GM18858 (cell line): ENCODE results near the gene ST6GALNAC2.
"Not testable (repeated sequence)": the region's sequence is repeated elsewhere in the genome, so short reads cannot be mapped to it uniquely, and the experiment has no call there.

ENCODE experiments used
- ATAC-seq: cut with Tn5 transposase; IDR thresholded peaks from one replicate; pipeline ENCODE4 v1.9.1; 2021; ENCODE audit not compliant: unreplicated experiment

The ST6GALNAC2 gene

GRCh38 chr17:76529224-76530094, 56.2 kb downstream of the ST6GALNAC2 start:
- ATAC-seq, result no peak

DNA sequence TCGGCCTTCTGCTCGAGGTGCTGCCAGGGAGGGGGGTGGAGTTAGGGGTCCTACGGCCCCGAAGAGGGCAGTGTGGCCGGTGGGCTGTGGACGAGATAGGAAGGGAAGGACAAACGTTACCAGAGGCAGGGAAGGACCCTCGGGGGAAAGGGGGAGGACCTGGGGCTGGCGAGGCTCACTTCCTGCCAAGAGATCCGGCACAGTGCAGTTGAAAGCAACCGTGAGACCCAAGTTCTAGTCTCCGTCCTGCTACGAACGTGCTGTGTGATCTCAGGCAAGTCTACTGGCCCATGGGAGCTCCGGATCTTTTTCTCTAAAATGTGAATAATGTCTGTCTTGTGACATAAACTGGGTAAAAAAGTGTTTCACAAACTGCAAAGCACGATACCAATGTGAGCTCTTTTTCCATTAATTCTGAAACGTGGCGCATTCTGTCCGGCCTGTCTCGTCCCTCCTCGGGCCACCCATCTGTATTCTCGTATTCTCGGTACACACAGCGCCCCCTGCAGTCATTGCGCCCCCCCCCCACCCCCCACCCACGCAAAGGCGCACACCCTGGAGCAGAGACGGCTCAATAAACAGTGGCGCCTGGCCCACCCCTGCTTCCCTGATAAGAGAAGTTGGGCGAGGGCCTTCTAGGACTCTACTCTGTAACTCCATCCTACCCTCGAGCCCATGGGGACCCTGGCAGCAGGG, 57.0 kb downstream of the ST6GALNAC2 start:
- ATAC-seq, result no peak

GRCh38 chr17:76528156-76528527, 57.5 kb downstream of the ST6GALNAC2 start:
- ATAC-seq, result no peak

GRCh38 chr17:76527430-76528111, 58.1 kb downstream of the ST6GALNAC2 start:
- ATAC-seq, result no peak

DNA sequence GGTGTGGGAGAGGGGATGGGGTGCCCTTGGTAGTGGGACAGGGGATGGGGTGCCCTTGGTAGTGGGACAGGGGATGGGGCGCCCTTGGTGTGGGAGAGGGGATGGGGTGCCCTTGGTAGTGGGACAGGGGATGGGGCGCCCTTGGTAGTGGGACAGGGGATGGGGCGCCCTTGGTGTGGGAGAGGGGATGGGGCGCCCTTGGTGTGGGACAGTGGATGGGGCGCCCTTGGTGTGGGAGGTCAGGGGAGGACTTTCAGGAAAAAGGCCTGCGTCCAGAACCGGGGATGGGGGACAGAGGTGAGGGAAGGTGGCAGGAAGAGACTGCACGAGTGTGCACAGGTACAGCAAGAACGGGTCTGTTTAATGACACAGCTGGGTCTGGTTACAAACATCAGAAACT, 58.6 kb downstream of the ST6GALNAC2 start:
- not testable (repeated sequence) for ATAC-seq

- ATAC-seq, result not testable (repeated sequence)
These were observed 60.2 kb downstream of the ST6GALNAC2 start for GRCh38 chr17:76525513-76525833.

- no peak for ATAC-seq
These were observed 60.8 kb downstream of the ST6GALNAC2 start for GRCh38 chr17:76524598-76525512.

- ATAC-seq, result no peak
These were observed 62.3 kb downstream of the ST6GALNAC2 start for GRCh38 chr17:76523084-76524037.

GRCh38 chr17:76521683-76522082, 64.0 kb downstream of the ST6GALNAC2 start:
- not testable (repeated sequence) for ATAC-seq

- ATAC-seq, result no peak
These were observed 64.4 kb downstream of the ST6GALNAC2 start for GRCh38 chr17:76521262-76521661.

- ATAC-seq, result no peak
These were observed 66.4 kb downstream of the ST6GALNAC2 start for GRCh38 chr17:76519048-76519966.

- no peak for ATAC-seq
These were observed 68.0 kb downstream of the ST6GALNAC2 start for GRCh38 chr17:76517638-76518038.
